IPS-18c (cell line): Measurements from ENCODE around the gene SCN8A.

Source experiments
- H3K4me3 ChIP-seq: 2 replicates; pipeline ENCODE4 v1.7.0; 2013; ENCODE audit warnings: low read depth, mild to moderate bottlenecking, low read length, moderate library complexity; ENCODE audit not compliant: insufficient read depth
- H3K9me3 ChIP-seq: one replicate; pipeline ENCODE4 v1.6.1; 2013; ENCODE audit warnings: mild to moderate bottlenecking, low read length, moderate library complexity; ENCODE audit not compliant: control insufficient read depth, insufficient read depth

Gene SCN8A

GRCh38 chr12:51811203-51812202 lies 220.5 kb downstream of the SCN8A start:
- H3K4me3 ChIP-seq, result no peak overlapping the region
- H3K9me3 ChIP-seq, result no peaks in the 10 kb centered on the region

- H3K4me3 ChIP-seq, result no peak overlapping the region
- H3K9me3 ChIP-seq, result no peaks in the 10 kb centered on the region
Measured at GRCh38 chr12:51812871-51813270, 221.8 kb downstream of the SCN8A start.

DNA sequence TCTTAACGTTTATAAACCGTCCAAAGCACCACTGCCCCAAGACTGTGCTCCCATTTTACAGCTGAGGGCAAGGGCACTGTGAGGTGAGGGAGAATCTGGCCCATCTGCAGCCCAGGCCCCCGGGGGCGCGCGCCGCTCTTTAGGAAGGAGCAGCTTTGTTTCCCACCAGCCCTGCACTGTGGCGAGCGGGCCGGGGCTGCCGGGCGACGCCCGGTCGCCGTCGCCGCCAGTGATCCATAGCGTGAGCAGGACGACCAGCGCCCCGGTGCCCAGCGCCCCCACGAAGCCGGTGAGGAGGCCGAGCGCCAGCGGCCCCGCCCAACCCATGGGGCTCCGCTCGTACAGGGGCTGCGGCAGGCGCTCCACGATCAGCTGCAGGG lies 222.9 kb downstream of the SCN8A start:
- peak overlapping the region; percentile 56 for H3K4me3 ChIP-seq
- no peaks in the 10 kb centered on the region for H3K9me3 ChIP-seq

DNA sequence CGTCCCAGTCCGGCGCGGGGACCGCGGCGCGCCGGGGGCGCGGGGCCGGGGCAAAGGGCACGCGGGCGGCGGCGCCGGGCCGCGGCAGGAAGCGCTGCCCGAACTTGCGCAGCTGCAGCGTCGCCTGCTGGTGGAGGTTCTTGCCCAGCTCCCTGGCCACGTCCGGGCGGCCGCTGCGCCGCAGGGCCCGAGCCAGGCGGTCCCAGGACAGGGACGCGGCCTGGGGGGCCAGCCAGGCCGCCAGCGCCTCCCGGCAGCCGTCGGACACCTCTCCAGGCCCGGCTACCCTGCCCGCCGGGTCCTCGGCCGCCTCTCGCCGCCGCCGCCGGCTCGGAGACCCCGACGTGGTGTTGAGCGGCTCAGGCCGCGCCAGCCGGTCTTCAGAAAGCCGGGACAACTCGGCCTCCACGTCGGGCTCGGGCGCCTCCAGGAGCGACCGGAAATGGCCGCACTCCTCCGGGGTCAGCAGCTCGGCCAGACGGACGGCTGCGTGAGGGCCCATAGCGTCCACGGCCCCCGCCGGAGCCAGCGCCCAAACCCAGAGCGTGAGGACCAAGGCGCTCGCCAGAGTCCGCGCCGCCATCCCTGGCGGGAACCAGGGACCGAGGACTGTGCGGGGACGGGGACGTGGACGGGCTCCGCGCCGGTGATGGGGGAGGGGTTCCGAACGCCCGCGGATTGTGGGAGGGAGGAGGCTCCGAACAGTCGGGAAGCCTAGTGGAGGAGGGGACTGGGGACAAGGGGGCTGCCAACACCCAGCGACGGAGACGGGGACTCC lies 223.5 kb downstream of the SCN8A start:
- no peaks in the 10 kb centered on the region for H3K9me3 ChIP-seq
- peak overlapping the region; percentile 56 for H3K4me3 ChIP-seq

DNA sequence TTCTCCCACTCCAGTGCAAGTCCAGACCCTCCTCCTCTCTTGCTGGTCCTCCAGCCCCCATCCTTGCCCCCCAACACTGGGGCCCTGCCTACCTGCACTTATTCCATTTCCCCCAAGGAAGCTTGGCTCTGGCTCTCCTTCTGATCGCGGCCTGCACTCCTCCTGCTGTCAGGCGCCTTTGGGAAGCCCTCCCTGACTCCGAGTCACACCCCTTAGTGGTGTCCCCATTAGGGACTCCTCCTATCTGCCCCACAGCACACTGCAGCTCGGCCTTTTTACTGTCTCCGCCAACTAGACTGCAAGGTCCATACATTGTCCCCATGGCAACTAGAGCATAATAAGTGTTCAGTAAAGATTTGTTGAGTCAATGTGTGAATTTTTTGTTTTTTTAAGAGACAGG lies 224.5 kb downstream of the SCN8A start:
- no peak overlapping the region for H3K4me3 ChIP-seq
- H3K9me3 ChIP-seq, result no peaks in the 10 kb centered on the region

- Histone ChIP-seq H3K4me3 (no peak overlapping the region), H3K9me3 (no peaks in the 10 kb centered on the region)
Measured at GRCh38 chr12:51817027-51817953, 226.3 kb downstream of the SCN8A start.

GRCh38 chr12:51818086-51818485 lies 227.1 kb downstream of the SCN8A start:
- H3K4me3 ChIP-seq, result no peak overlapping the region
- no peaks in the 10 kb centered on the region for H3K9me3 ChIP-seq

DNA sequence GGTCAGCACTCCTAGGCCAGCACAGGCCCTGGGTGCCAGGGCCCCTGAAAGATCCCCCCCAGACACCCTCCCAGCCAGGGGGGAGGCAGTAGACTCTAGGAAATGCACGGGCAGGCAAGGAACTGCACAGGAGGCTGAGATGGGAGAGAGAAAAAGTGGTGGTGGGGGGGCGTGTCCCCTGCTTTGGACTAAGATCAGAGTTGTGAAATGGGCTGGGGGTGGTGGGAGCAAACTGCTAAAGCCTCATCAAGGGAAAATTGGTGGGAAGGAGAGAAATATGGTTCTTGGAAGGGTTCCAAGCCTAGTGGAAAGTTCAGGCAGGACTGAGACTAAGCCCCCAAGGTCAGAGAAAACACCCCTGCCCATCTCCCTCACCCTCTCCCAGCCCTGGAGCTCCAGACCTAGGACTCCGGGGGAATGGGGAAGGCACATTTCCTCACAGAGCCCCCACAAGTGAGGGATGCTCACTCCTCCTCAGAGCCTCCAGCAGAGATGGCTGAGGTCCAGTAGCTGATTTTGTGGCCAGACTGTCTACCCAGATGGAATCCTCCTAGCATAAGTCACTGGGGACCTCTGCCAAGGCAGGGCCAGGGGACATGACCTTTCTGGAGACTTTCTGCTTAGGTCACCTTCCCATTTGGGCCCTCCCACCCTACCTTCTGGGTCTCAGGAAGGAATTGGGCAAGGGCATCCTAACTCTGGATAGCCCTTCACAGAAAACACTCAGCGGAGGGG lies 227.7 kb downstream of the SCN8A start:
- Histone ChIP-seq H3K9me3 (no peaks in the 10 kb centered on the region), H3K4me3 (no peak overlapping the region)

- H3K9me3 ChIP-seq, result no peaks in the 10 kb centered on the region
- H3K4me3 ChIP-seq, result peak overlapping the region; percentile 44
Measured at GRCh38 chr12:51819736-51820525, 228.9 kb downstream of the SCN8A start.

- H3K4me3 ChIP-seq, result peak overlapping the region; percentile 70
- H3K9me3 ChIP-seq, result no peaks in the 10 kb centered on the region
Measured at GRCh38 chr12:51820526-51821439, 229.8 kb downstream of the SCN8A start.

DNA sequence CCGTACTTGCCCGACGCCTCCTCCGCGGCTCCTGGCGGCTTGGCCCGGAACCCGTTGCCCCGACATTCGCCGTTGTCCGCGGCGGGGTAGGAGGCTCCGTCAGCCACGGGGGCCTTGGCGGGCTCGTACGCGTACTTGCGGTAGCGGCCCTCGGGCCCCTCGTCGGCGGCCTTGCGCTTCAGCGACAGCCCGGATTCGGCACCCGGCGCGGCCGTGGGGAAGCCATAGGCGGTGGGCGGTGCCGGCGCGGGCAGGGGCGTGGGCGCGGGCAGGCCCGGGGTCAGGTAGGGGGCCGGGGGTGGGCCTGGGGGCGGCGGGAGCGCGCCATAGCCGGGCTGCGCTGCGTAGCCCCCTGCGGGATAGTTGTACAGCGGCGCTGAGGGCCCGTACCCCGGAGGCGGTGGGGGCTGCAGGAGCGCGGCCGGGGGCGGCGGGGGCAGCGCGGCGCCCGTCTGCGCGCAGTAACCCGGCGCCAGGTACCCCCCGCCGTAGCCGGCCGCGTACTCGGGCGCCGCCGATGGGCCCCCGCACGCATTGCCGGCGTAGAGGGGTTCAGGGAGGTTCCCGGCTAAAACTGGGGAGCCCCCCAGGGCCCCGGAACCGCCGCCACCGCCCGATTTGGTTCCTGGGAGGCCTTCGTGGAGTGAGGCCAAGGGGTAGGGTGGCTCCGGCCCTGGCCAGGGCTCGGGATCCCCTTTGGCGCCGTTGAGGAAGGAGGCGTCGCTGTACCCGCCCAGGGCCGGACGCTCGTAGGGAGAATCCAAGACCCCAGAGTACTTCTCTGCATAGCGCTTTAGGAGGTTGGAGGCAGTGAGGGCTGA lies 230.6 kb downstream of the SCN8A start:
- peak overlapping the region; percentile 70 for H3K4me3 ChIP-seq

DNA sequence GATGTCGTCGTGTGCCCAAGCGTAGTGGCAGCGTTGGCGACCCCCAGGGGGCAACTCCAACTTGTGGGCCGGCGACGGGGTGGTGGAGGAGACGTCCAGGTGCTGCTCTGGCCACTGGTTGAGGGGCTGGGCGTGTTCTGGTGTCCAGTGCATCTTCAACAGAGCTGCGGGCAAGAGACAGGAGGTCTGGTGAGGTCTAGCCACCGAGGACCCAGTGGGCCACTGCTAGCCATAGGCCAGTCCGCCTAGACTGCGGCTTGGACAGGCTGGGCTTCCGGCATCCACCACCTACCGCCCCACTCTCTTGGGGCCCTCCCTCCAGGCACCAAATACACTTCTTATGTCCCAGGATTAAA lies 231.2 kb downstream of the SCN8A start:
- H3K9me3 ChIP-seq, result no peaks in the 10 kb centered on the region
- no peak overlapping the region for H3K4me3 ChIP-seq

More for the DNA sequence above, 230.6 kb downstream of the SCN8A start:
- no peaks in the 10 kb centered on the region for H3K9me3 ChIP-seq

- H3K4me3 ChIP-seq, result no peak overlapping the region
- H3K9me3 ChIP-seq, result no peaks in the 10 kb centered on the region
Measured at GRCh38 chr12:51822956-51823355, 231.9 kb downstream of the SCN8A start.

- Histone ChIP-seq H3K9me3 (no peaks in the 10 kb centered on the region), H3K4me3 (no peak overlapping the region)
Measured at GRCh38 chr12:51823875-51824565, 233.0 kb downstream of the SCN8A start.
